DOHH2 (cell line): ENCODE results near the gene MLC1.
A peak's percentile ranks its signal among the peaks of the same experiment; 100 is the strongest.

ENCODE experiments used
- H3F3A ChIP-seq: fragments of 200-600 bp; sonication (generic), shearing (Covaris generic); 2 replicates; pipeline ENCODE4 v1.6.0; 2016; ENCODE audit warnings: antibody characterized with exemption, mild to moderate bottlenecking; ENCODE audit not compliant: control insufficient read depth, insufficient read depth
- H3K27ac ChIP-seq: fragments of 200-600 bp; sonication (generic); 2 replicates; pipeline ENCODE4 v1.5.1; 2014; ENCODE audit warnings: low read depth, mild to moderate bottlenecking, low read length, moderate library complexity
- H3K27me3 ChIP-seq: fragments of 200-600 bp; sonication (generic); 2 replicates; pipeline ENCODE4 v1.6.1; 2014; ENCODE audit warnings: mild to moderate bottlenecking, low read length, mixed read lengths; ENCODE audit not compliant: control insufficient read depth
- H3K36me3 ChIP-seq: fragments of 200-600 bp; sonication (generic); 2 replicates; pipeline ENCODE4 v1.6.1; 2014; ENCODE audit warnings: mild to moderate bottlenecking, low read length, moderate library complexity, mixed read lengths; ENCODE audit not compliant: control insufficient read depth
- H3K4me1 ChIP-seq: fragments of 200-600 bp; sonication (generic); 2 replicates; pipeline ENCODE4 v1.6.1; 2014; ENCODE audit warnings: mild to moderate bottlenecking, low read length, mixed read lengths; ENCODE audit not compliant: control insufficient read depth
- H3K4me2 ChIP-seq: fragments of 200-600 bp; sonication (generic); 2 replicates; pipeline ENCODE4 v1.6.0; 2014; ENCODE audit warnings: mild to moderate bottlenecking, low read length, moderate library complexity
- H3K4me3 ChIP-seq: fragments of 200-600 bp; sonication (generic); 2 replicates; pipeline ENCODE4 v1.5.1; 2014; ENCODE audit warnings: mild to moderate bottlenecking, low read length, mixed read lengths
- H3K79me2 ChIP-seq: fragments of 200-600 bp; sonication (generic); 2 replicates; pipeline ENCODE4 v1.6.1; 2014; ENCODE audit warnings: mild to moderate bottlenecking, low read length, mixed read lengths; ENCODE audit not compliant: control insufficient read depth
- H3K9me2 ChIP-seq: fragments of 200-600 bp; sonication (generic); replicated peaks from 2 replicates; pipeline ENCODE4 v1.6.1; 2014; ENCODE audit warnings: mild to moderate bottlenecking, low read length, mixed read lengths; ENCODE audit not compliant: control insufficient read depth
- H3K9me3 ChIP-seq: fragments of 200-600 bp; sonication (generic); 2 replicates; pipeline ENCODE4 v1.6.1; 2014; ENCODE audit warnings: antibody characterized with exemption, low read length, mixed read lengths; ENCODE audit not compliant: control insufficient read depth, insufficient read depth
- H4K20me1 ChIP-seq: fragments of 200-600 bp; sonication (generic); 2 replicates; pipeline ENCODE4 v1.6.0; 2014; ENCODE audit warnings: low read depth, mild to moderate bottlenecking, antibody characterized with exemption, low read length, moderate library complexity; ENCODE audit not compliant: control insufficient read depth, insufficient read depth
- CTCF ChIP-seq: fragments of 200-600 bp; sonication (generic); IDR thresholded peaks from one replicate; pipeline ENCODE4 v1.5.1; 2014; ENCODE audit warnings: antibody characterized with exemption, mild to moderate bottlenecking, low read depth, low read length; ENCODE audit not compliant: poor library complexity, severe bottlenecking
- EZH2phosphoT487 ChIP-seq: fragments of 200-600 bp; sonication (generic); IDR thresholded peaks from 2 replicates; pipeline ENCODE4 v1.6.1; 2017; ENCODE audit warnings: borderline replicate concordance, mild to moderate bottlenecking, antibody characterized with exemption, low read length, moderate library complexity, mixed read lengths

The MLC1 gene

GRCh38 chr22:50030297-50031188 is 54.7 kb downstream of the MLC1 start:
- TF ChIP-seq CTCF, result peak; percentile 92
- no peak for TF ChIP-seq EZH2phosphoT487
- Histone ChIP-seq H3K27me3 (peaks cover 11% of the 10 kb centered on the region; the same call in 1 of the 2 replicates), H3K79me2 (no peaks in the 10 kb centered on the region), H3K36me3 (no peaks in the 10 kb centered on the region), H3F3A (no peaks in the 10 kb centered on the region), H3K4me3 (peak overlapping the region; percentile 28; the same call in 1 of the 2 replicates), H3K9me2 (no peaks in the 10 kb centered on the region), H3K4me2 (peak overlapping the region; percentile 50), H3K9me3 (no peaks in the 10 kb centered on the region), H3K27ac (no peak overlapping the region), H4K20me1 (no peaks in the 10 kb centered on the region), H3K4me1 (peaks cover 12% of the 10 kb centered on the region)

GRCh38 chr22:50027639-50028537 is 57.3 kb downstream of the MLC1 start:
- H3K79me2 ChIP-seq, result no peaks in the 10 kb centered on the region
- no peaks in the 10 kb centered on the region for H4K20me1 ChIP-seq
- H3F3A ChIP-seq, result no peaks in the 10 kb centered on the region
- TF ChIP-seq EZH2phosphoT487 (no peak), CTCF (no peak)
- peaks cover 8% of the 10 kb centered on the region; the same call in 1 of the 2 replicates for H3K27me3 ChIP-seq
- H3K36me3 ChIP-seq, result no peaks in the 10 kb centered on the region
- H3K9me2 ChIP-seq, result no peaks in the 10 kb centered on the region
- no peaks in the 10 kb centered on the region for H3K9me3 ChIP-seq
- H3K27ac ChIP-seq, result no peak overlapping the region
- no peak overlapping the region for H3K4me3 ChIP-seq
- H3K4me1 ChIP-seq, result peaks cover 12% of the 10 kb centered on the region
- H3K4me2 ChIP-seq, result no peak overlapping the region

GRCh38 chr22:50025993-50026392 is 59.2 kb downstream of the MLC1 start:
- Histone ChIP-seq H3K79me2 (no peaks in the 10 kb centered on the region), H3K4me3 (no peak overlapping the region), H3K4me2 (no peak overlapping the region), H3K4me1 (peaks cover 12% of the 10 kb centered on the region), H3K27me3 (peaks cover 8% of the 10 kb centered on the region; the same call in 1 of the 2 replicates), H3F3A (no peaks in the 10 kb centered on the region), H4K20me1 (no peaks in the 10 kb centered on the region), H3K9me2 (no peaks in the 10 kb centered on the region), H3K36me3 (no peaks in the 10 kb centered on the region), H3K27ac (no peak overlapping the region), H3K9me3 (no peaks in the 10 kb centered on the region)
- TF ChIP-seq CTCF (no peak), EZH2phosphoT487 (no peak)
